Erythroblast (primary cell): ENCODE measurements around the gene MAD1L1.

Experiments
- GATA1 ChIP-seq: IDR thresholded peaks from 2 replicates; pipeline ENCODE4 v1.6.1; 2011; ENCODE audit warnings: low read depth, mild to moderate bottlenecking, control low read depth, low read length, moderate library complexity
- POLR2A ChIP-seq: IDR thresholded peaks from 2 replicates; pipeline ENCODE4 v1.6.1; 2011; ENCODE audit warnings: mild to moderate bottlenecking, low read length

GRCh38 chr7:1914743-1915142 is 318.0 kb downstream of the MAD1L1 start:
- TF ChIP-seq POLR2A (no peak), GATA1 (no peak)
